Measurements from ENCODE around the gene PDP2.

PDP2 gene

DNA sequence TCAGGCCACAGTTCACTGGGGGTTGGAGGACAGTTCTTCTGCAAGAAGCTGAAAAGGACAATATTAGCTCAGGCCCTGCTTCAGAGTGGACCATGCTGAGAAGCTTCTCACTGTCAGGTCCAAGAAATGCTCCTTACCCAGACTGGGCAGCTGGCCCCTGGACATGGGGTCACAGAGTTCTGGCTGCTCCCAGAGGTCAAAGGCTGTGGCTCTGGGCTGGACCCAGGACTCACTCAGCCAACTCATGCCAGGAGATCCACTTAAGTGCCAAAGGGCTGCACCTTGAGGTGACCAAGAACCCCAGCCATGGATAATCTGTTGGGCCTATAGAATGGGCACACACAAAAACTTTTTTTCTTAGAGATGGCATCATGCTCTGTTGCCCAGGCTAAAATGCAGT, 59.1 kb downstream of the PDP2 start:
- DNase-seq: no peak

DNA sequence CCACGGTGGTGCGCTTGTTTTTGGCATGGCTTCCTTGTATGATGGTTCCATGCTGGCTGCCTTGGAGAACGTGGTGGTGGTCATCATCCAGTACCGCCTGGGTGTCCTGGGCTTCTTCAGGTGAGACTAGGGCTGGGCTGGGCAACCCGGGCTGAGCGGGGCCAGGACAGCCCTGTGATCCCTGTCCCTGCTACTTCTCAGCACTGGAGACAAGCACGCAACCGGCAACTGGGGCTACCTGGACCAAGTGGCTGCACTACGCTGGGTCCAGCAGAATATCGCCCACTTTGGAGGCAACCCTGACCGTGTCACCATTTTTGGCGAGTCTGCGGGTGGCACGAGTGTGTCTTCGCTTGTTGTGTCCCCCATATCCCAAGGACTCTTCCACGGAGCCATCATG, 59.9 kb downstream of the PDP2 start:
- no peak for DNase-seq
